Stimulated activated CD4-positive, alpha-beta T cell treated with anti-CD3 and anti-CD28 coated beads, TNF-alpha, amount 100 ng/mL, for 24 hours (primary cell): ENCODE data around the gene GRAMD2B.
"Not testable (repeated sequence)": the region's sequence is repeated elsewhere in the genome, so short reads cannot be mapped to it uniquely, and the experiment has no call there.

Experiments
- DNase-seq, 3 experiments: peaks; one replicate each; pipeline ENCODE4 v3.0.0-alpha.2; 2020; ENCODE audit warnings: low read depth in 3 of 3

The GRAMD2B gene

DNA sequence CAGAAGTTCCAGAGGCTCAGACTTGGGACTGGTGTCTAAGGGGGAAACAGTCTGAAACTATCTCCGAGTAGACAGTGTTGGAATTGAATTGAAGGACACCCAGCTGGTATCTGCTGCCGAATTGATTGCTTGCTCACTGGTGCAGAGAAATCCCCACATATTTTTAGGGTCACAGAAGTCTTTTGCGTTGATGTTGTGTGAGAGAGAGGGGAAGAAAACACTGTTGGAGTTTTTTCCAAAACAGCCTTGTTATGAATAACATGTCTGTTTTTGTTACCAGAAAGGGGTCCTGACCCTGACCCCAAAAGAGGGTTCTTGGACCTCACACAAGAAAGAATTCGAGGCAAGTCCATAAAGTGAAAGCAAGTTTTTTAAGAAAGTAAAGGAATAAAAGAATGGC, 90.5 kb downstream of the GRAMD2B start:
- no peak for DNase-seq

GRCh38 chr5:126514131-126514557, 90.9 kb downstream of the GRAMD2B start:
- no peak for DNase-seq

DNA sequence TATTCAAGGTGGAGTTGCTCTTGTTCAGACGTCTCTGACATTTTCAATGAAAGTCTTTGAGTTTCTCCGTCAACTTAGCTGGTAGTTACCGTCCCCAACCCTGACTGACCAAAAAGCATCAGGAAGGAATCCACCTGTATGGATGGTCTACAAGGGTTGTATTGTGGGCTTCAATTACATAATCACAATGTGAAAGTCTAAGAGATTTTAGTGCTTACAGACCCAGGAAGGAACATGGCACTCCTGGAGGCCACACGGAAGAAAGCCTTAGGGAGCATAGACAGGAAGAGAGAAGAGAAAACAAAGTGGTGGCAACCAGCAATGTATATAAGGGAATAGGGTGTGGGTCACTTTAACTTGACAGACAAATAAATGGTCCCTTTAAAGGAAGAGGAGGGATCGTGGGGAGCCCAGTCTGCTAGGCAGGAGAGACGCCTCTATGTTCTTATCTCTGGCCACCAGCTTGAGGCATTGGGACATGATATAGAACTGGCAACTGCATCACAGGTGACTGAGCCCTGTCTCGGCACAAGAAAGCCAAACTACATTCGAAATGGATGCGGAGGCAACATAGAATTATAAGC, 91.4 kb downstream of the GRAMD2B start:
- no peak for DNase-seq

DNA sequence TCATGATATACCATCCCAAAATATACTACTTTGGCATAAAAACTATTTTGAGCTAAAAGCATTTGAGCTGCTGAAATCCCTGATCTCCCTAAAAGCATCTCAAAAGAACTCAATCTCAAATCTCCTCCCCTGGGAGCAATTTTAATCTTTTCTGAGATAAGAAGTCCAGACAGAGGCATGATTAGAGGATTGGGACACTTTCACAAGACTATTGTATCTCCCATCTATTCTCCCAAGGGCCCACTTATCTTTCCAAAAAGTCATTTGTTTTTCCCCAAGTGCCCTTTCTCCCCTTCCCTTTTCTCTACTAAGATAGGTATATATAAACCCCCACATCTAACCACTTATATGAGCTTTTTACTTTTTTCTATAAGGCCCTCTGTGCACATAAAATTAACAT, 92.1 kb downstream of the GRAMD2B start:
- no peak for DNase-seq

DNA sequence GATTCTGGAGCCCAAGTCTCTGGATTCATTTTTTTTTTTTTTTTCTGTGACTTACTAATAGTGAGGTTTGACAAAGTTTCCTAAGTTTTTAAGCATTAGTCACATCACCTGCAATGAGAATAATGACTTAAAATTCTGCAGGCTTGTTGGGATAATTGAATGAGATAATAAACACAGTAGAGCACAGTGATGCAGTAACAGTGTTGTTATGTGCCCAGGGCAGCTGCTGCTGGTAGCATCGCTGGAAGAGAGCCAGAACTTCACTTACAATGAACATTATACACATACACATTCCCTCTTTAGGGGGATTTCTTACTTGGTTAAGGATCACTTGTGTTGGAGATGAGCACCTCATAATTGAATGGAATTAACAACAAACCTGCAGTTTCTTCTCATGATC, 92.9 kb downstream of the GRAMD2B start:
- DNase-seq = no peak

DNA sequence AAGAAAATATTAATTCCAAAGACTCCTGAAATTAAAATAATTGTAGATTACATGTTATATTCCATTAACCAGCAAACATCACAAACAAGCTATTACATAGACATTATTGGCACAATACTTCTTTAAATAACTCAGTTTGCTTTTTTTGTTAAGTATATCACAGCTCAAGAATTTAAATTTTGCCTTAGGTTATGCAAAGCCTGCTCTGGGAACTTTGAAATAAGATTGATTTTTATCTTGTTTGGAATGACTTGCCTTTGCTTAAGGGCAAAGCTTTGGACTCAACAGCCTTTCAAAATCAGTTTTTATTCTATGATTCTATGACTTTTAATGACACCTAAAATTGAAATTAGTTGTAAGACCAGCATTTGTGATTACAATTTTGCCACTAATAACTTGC, 93.6 kb downstream of the GRAMD2B start:
- no peak for DNase-seq

DNA sequence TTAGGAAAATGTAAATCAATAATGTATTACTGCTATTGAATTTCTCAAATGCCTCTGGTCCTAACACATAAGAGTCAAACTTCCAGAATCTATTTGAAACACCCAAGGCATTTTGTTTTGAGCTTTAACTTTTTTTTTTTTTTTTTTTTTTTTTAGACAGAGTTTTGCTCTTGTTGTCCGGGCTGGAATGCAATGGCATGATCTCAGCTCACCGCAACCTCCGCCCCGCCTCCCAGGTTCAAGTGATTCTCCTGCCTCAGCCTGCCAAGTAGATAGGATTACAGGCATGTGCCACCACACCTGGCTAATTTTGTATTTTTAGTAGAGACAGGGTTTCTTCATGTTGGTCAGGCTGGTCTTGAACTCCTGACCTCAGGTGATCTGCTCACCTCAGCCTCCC, 96.0 kb downstream of the GRAMD2B start:
- not testable (repeated sequence) for DNase-seq

- no peak for DNase-seq
Measured at GRCh38 chr5:126519637-126520592, 96.7 kb downstream of the GRAMD2B start.

DNA sequence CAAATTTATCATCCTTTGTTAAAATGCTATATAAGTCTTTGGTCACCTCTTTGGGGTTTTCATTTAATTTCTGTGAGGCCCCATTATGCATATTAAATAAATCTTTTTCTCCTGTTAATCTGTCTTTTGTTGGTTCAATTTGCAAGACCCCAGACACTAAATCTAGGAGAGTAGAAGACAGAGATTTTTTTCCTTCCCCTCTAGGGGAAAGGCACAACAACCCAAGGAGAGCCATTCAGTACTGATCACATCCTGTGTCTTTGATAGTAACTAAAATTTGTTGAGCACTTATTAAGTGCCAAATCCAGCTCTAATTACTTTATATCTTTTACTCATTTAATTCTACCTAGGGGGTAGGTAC, 97.4 kb downstream of the GRAMD2B start:
- no peak for DNase-seq

GRCh38 chr5:126521130-126521529, 97.9 kb downstream of the GRAMD2B start:
- DNase-seq = no peak

DNA sequence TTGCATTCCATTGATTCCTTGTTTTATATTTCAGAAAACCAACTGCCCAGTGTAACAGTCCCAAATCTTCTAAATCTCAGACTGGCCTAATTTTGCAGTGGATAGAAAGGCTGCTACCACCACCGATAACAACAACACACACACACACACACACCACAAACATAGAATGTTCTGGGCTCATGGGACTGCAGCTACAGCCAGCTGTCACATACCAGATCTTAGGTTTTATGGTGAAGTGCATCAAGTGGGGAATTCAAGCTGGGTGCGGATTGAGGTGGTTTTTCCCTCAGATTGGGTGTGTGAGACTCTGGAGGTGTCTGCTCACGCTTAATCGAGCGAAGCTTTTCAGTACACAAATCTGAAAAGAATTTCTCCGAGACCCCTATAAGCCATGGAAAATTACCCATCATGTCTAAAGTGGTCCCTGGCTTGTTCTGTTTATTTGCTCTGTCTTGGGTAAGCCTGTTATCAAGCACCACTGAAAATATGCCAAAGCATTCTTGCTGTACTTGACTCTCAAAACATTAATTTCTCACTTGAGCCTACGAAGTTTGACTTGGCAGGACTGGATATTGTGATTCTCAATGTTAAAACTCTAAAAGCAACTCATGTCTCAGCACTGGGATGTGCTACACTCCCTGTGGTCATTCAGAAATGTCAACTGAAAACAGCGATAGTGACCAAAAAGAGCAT, 100.8 kb downstream of the GRAMD2B start:
- no peak for DNase-seq

DNA sequence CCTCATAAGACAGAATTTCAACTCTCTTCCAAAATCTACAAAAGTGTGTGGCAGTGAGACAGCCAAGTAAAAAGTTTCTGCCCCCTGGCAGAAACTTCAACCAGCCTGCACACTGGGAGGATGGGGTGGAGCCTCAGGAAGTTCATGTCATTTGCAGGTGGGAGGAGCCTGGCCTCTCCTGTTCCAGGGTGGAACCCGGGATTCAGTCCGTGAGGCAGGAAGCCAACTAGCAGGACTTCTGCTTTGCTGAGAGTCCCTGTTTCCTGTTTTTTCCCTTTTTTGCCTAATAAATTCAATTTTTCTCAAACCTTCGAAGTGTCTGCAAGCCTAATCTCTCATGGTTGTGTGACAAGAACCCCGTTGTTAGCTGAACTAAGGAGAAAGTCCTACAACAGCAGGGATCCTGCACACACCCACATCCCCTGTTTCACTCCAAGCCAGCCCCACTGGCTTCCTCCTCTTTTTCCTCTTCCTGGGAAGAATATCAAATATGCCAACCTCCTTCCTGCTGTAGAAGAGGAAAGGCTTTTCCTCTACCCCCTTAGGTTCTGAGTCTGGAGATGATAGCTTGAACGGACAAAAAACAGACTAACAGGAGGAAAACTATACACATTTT, 102.5 kb downstream of the GRAMD2B start:
- DNase-seq = no peak

DNA sequence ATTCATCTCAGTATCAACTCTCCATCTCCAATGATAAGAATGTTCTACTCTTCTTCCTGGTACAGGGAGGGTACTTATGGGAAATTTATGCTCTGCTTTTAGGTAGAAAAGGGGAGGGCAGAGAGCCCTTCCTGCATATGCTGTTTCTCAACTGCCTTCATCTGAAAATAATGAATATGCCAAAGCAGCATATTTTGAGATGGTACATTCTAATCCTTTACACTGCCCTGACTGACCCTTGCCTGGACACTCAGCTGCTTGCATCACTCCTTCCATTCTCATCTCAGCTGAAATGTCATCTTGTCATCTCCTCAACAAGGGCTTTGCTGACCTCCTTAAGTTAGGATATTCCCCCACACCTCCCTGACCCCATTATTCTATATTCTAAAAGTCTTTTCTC, 103.3 kb downstream of the GRAMD2B start:
- no peak for DNase-seq

DNA sequence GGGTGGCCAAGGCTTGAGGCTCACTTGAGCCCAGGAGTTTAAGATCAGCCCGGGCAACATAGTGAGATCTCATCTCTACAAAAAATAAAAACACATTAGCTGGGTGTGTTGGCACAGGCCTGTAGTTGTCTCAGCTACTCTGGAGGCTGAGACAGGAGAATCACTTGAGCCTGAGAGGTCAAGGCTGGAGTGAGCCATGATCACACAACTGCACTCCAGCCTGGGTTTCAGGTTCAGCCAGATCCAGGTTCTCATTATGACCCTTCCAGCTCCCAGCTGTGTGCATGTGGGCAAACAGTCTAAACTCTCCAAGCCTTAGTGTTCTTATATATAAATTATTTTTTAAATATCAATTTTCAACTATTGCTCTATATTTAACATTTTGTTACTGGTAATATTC, 103.9 kb downstream of the GRAMD2B start:
- DNase-seq = no peak

DNA sequence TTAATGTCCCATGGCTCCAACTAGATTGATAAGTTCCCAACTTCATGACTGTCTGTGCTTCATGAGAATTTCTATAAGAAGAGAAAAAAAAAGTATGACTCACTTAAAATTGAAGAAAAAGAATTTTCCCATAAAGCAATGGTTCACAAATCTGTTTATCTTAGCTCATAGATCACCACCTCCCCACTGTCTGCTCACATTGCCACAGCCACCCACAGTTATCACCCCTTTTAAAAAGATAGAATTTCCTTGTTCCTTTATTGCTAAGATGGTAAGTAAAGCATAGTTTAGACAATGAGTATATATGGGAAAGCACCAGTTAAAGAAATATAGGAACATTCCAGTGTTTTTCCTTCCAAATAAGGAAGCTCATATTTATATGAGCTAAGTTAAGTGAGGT, 104.7 kb downstream of the GRAMD2B start:
- no peak for DNase-seq

DNA sequence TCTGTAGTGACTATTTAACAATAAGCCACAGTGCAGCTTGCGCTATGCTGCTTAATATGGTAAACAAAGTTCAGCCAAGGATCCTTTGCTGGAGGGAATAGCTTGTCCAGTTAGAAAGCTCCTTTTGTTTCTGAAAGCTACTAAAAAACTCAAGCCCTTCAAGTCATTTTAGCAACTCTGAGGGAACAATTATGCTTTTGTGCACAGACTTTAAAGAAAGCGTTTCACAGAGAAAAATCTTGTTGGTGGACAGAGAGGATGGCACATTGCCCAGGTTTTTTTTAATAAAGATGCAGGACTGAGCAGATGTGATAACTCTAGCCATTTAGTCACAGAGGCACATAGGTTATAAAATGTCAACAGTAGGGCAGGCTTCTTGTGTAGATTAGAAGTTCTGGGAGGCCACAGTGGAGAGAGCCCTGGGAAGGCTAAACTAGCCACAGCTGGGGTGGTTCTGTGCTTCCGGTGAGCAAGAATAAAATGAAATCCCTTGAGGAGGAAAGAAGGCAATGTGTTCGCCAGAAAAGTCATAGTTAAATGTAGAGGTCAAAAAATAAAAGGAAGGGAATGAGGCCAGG, 108.4 kb downstream of the GRAMD2B start:
- no peak for DNase-seq

- DNase-seq = no peak
Measured at GRCh38 chr5:126534553-126534952, 111.3 kb downstream of the GRAMD2B start.

GRCh38 chr5:126535856-126536545, 112.8 kb downstream of the GRAMD2B start:
- no peak for DNase-seq

GRCh38 chr5:126536874-126537273, 113.7 kb downstream of the GRAMD2B start:
- DNase-seq = no peak

DNA sequence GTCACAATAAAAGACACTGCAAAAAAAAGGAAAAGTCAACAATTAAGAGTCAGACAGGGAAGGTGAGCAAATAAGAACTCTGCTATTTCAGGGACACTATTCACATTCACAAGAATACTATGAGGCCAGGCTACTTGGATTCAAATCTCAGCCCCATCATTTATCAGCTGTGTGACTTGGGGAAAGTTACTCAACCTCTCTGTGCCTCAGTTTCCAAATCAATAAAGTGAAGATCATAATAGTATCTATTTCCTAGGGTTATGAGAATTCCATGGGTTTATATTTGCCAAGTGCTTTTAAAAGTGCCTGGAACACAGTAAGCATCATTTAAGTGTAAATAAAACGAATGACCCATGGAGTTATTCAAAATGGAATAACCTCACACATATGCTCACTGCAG, 115.4 kb downstream of the GRAMD2B start:
- DNase-seq = no peak

DNA sequence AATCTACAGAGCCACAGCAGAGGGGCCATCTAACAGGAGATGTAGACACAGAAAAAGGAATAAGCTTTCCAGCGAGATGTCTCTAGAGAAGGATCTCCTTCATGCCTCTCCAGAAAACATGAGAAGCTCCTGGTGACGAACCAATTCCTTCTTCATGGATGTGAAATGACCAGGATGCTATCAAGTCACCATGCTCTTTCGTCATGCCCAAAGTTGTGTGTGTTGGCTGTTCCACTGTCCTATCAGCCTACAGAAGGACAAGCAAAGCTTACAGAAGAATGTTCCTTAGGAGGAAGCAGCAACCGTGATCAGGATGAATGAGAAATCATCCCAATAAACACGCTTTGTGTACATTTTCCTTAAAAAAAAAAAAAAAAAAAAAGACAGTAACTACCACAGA, 117.4 kb downstream of the GRAMD2B start:
- no peak for DNase-seq
